Measurements from ENCODE around the gene PANK4.

The PANK4 gene

DNA sequence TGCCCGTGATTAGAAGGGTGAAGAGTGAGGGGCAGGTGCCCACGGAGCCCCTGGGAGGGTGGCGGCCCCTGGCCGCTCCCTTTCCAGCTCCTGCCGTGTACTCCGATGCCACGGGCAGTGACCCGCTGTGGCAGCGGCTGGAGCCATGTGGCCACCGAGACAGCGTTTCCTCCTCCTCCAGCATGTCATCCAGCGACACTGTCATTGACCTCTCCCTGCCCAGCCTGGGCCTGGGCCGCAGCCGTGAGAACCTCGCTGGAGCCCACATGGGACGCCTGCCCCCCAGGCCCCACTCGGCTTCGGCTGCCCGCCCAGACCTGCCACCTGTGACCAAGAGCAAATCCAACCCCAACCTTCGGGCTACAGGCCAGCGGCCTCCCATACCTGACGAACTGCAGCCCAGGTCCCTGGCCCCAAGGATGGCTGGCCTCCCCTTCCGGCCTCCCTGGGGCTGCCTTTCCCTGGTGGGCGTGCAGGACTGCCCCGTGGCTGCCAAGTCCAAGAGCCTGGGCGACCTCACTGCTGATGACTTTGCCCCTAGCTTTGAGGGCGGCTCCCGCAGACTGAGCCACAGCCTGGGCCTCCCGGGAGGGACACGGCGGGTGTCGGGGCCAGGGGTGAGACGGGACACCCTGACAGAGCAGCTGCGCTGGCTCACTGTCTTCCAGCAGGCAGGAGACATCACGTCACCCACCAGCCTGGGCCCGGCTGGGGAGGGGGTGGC lies 22.0 kb downstream of the PANK4 start:
- TF ChIP-seq FOXP2 (optimal IDR thresholded peaks at IDR 0.05; ENCODE audit: control extremely low read depth, extremely low read length, insufficient read depth) (no peak), EZH2 (IDR thresholded peaks at IDR 0.05) (no peak), POLR2AphosphoS5 (IDR thresholded peaks at IDR 0.05; ENCODE audit: borderline replicate concordance, low read depth, low read length) (no peak)
- Histone ChIP-seq H3K4me3 (no peak overlapping the region), H3K27ac (no peak overlapping the region), H3K9me3 (ENCODE audit: low read depth, low read length) (no peaks in the 10 kb centered on the region), H3K9ac (ENCODE audit: insufficient read length) (no peak overlapping the region), H3K36me3 (ENCODE audit: insufficient read depth, low read length) (peaks cover 5% of the 10 kb centered on the region; the same call in 1 of the 2 replicates)
- no peak for DNase-seq (ENCODE audit: low read depth, low spot score)

DNA sequence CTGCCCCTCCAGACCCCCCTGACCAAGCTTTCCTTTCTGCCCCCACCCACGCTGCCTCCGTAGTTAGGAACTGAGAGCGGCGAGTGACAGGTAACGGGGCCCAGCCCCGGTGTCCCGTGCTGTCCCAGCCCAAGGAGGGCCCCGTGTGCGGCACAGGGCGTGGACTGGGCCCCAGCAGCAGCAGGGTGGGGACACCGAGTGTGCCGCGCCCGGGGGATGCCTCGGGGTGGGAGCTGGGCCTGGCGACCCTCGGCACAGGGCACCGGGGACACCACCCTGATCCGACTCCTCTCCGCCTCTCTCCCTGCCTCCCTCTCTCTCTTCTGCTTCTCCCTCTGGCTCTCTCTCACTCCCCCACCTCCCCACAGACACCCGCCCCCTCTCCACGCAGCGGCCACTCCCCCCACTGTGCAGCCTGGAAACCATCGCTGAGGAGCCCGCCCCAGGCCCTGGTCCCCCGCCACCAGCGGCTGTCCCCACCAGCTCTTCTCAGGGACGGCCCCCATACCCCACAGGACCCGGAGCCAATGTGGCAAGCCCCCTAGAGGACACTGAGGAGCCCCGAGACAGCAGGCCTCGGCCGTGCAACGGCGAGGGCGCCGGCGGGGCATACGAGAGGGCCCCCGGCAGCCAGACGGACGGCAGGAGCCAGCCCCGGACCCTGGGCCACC lies 22.7 kb downstream of the PANK4 start:
- no peaks in the 10 kb centered on the region for H3K9me3 ChIP-seq (ENCODE audit: low read depth, low read length)
- H3K9ac ChIP-seq (ENCODE audit: insufficient read length) = no peak overlapping the region
- peaks cover under 1% of the 10 kb centered on the region; the same call in 1 of the 2 replicates for H3K36me3 ChIP-seq (ENCODE audit: insufficient read depth, low read length)
- no peak overlapping the region for H3K27ac ChIP-seq
- no peak overlapping the region for H3K4me3 ChIP-seq
- no peak for DNase-seq (ENCODE audit: low read depth, low spot score)
- TF ChIP-seq EZH2 (IDR thresholded peaks at IDR 0.05) (no peak), POLR2AphosphoS5 (IDR thresholded peaks at IDR 0.05; ENCODE audit: borderline replicate concordance, low read depth, low read length) (no peak), FOXP2 (optimal IDR thresholded peaks at IDR 0.05; ENCODE audit: control extremely low read depth, extremely low read length, insufficient read depth) (no peak)

- H3K4me3 ChIP-seq = no peak overlapping the region
- DNase-seq (ENCODE audit: low read depth, low spot score) = no peak
- TF ChIP-seq EZH2 (IDR thresholded peaks at IDR 0.05) (no peak), POLR2AphosphoS5 (IDR thresholded peaks at IDR 0.05; ENCODE audit: borderline replicate concordance, low read depth, low read length) (no peak), FOXP2 (optimal IDR thresholded peaks at IDR 0.05; ENCODE audit: control extremely low read depth, extremely low read length, insufficient read depth) (no peak)
- H3K9me3 ChIP-seq (ENCODE audit: low read depth, low read length) = no peaks in the 10 kb centered on the region
- no peaks in the 10 kb centered on the region for H3K36me3 ChIP-seq (ENCODE audit: insufficient read depth, low read length)
- H3K27ac ChIP-seq = no peak overlapping the region
- H3K9ac ChIP-seq (ENCODE audit: insufficient read length) = no peak overlapping the region
Measured at GRCh38 chr1:2502661-2503553, 23.5 kb downstream of the PANK4 start.

DNA sequence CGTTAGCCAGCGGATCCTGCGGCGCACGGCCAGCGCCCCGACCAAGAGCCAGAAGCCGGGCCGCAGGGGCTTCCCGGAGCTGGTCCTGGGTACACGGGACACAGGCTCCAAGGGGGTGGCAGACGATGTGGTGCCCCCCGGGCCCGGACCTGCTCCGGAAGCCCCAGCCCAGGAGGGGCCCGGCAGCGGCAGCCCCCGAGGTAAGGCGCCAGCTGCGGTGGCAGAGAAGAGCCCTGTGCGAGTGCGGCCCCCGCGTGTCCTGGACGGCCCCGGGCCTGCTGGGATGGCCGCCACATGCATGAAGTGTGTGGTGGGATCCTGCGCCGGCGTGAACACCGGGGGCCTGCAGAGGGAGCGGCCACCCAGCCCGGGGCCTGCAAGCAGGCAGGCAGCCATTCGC lies 24.2 kb downstream of the PANK4 start:
- Histone ChIP-seq H3K36me3 (ENCODE audit: insufficient read depth, low read length) (no peaks in the 10 kb centered on the region), H3K9ac (ENCODE audit: insufficient read length) (no peak overlapping the region), H3K27ac (no peak overlapping the region), H3K4me3 (no peak overlapping the region), H3K9me3 (ENCODE audit: low read depth, low read length) (no peaks in the 10 kb centered on the region)
- TF ChIP-seq FOXP2 (optimal IDR thresholded peaks at IDR 0.05; ENCODE audit: control extremely low read depth, extremely low read length, insufficient read depth) = no peak
- TF ChIP-seq EZH2 (IDR thresholded peaks at IDR 0.05) = no peak
- TF ChIP-seq POLR2AphosphoS5 (IDR thresholded peaks at IDR 0.05; ENCODE audit: borderline replicate concordance, low read depth, low read length) = no peak
- no peak for DNase-seq (ENCODE audit: low read depth, low spot score)

DNA sequence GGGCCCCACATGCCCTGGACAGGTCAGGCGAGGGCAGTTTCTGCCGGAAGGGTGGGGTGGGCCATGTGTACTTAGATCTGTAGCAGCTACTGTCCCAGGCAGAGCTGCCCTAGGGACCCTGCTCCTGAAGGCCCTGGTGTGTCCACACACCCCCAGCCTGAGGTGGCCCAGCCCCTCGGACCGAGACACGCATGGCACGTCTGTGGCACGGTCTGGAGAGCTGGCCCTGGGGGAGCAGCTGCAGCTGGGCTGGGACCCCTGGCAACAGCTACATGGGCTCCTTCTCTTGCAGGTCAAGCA lies 24.6 kb downstream of the PANK4 start:
- Histone ChIP-seq H3K4me3 (no peak overlapping the region), H3K27ac (no peak overlapping the region), H3K9me3 (ENCODE audit: low read depth, low read length) (no peaks in the 10 kb centered on the region), H3K9ac (ENCODE audit: insufficient read length) (no peak overlapping the region), H3K36me3 (ENCODE audit: insufficient read depth, low read length) (no peaks in the 10 kb centered on the region)
- TF ChIP-seq EZH2 (IDR thresholded peaks at IDR 0.05) (no peak), POLR2AphosphoS5 (IDR thresholded peaks at IDR 0.05; ENCODE audit: borderline replicate concordance, low read depth, low read length) (no peak), FOXP2 (optimal IDR thresholded peaks at IDR 0.05; ENCODE audit: control extremely low read depth, extremely low read length, insufficient read depth) (no peak)
- DNase-seq (ENCODE audit: low read depth, low spot score) = no peak

DNA sequence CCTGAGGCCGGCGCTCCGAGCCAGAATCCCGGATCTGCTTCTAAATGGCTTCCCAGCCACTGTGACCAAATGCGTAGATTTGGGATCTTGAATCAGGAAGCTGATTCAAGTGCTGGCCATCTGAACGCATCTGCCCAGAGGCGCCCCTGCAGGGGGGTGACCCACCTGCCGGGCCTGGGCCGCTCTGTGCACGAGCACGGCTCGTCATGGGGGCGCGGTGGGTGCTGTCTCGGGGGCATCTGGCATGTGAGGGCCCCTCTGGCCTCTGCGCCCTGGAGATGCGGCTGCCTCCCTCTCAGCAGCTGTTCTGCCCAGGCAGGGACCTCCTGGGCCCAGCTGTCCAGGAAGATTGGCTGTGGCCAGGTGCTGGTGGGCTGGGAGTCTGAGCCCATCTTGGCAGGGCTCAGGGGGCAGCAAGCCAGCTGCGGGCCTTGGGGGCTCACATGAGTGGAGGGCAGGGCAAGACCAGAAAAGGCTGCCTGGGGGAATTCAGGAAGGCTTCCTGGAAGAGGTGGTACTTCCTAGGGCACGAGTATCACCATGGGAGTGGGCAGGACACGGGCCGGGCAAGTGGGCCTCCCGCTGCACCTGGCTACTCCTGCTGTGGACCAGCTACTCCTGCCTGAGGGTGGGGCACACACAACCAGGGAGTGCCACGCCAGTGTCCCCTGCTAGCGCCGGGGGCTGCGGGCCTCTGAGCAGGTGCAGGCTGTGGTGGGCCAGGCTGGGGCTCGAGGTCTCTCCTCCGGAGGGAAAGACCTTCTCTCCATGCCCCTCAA lies 25.2 kb downstream of the PANK4 start:
- Histone ChIP-seq H3K9ac (ENCODE audit: insufficient read length) (no peak overlapping the region), H3K4me3 (no peak overlapping the region), H3K36me3 (ENCODE audit: insufficient read depth, low read length) (no peaks in the 10 kb centered on the region), H3K27ac (no peak overlapping the region), H3K9me3 (ENCODE audit: low read depth, low read length) (no peaks in the 10 kb centered on the region)
- no peak for DNase-seq (ENCODE audit: low read depth, low spot score)
- TF ChIP-seq FOXP2 (optimal IDR thresholded peaks at IDR 0.05; ENCODE audit: control extremely low read depth, extremely low read length, insufficient read depth) = no peak
- no peak for TF ChIP-seq POLR2AphosphoS5 (IDR thresholded peaks at IDR 0.05; ENCODE audit: borderline replicate concordance, low read depth, low read length)
- TF ChIP-seq EZH2 (IDR thresholded peaks at IDR 0.05) = no peak

GRCh38 chr1:2499986-2500596 lies 26.3 kb downstream of the PANK4 start:
- H3K9me3 ChIP-seq (ENCODE audit: low read depth, low read length) = no peaks in the 10 kb centered on the region
- H3K27ac ChIP-seq = no peak overlapping the region
- no peak for DNase-seq (ENCODE audit: low read depth, low spot score)
- H3K36me3 ChIP-seq (ENCODE audit: insufficient read depth, low read length) = no peaks in the 10 kb centered on the region
- H3K9ac ChIP-seq (ENCODE audit: insufficient read length) = no peak overlapping the region
- no peak overlapping the region for H3K4me3 ChIP-seq
- TF ChIP-seq EZH2 (IDR thresholded peaks at IDR 0.05) = no peak
- TF ChIP-seq FOXP2 (optimal IDR thresholded peaks at IDR 0.05; ENCODE audit: control extremely low read depth, extremely low read length, insufficient read depth) = no peak
- TF ChIP-seq POLR2AphosphoS5 (IDR thresholded peaks at IDR 0.05; ENCODE audit: borderline replicate concordance, low read depth, low read length) = no peak
